Measurements from ENCODE around the gene SHISA9.

The SHISA9 gene

DNA sequence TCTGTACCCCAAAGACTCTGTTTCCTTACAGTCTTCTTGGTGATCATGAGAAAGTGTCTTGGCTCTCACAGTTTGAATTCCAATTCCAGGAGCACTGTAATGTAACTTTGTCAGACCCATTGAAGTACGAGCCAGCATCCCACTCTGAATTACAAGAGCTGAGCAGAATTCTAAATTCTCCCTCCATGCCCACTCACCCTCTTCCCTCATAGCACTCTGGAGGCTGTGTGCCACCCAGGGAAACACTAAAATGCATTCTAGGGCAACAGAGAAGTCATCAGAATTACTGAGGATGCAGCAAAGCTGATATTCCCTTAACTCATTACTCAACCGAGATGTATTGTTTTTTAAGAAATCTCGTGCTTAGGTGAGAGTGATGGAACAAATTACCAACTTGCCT, 154.1 kb downstream of the SHISA9 start:
- TF ChIP-seq, protein P1, sequence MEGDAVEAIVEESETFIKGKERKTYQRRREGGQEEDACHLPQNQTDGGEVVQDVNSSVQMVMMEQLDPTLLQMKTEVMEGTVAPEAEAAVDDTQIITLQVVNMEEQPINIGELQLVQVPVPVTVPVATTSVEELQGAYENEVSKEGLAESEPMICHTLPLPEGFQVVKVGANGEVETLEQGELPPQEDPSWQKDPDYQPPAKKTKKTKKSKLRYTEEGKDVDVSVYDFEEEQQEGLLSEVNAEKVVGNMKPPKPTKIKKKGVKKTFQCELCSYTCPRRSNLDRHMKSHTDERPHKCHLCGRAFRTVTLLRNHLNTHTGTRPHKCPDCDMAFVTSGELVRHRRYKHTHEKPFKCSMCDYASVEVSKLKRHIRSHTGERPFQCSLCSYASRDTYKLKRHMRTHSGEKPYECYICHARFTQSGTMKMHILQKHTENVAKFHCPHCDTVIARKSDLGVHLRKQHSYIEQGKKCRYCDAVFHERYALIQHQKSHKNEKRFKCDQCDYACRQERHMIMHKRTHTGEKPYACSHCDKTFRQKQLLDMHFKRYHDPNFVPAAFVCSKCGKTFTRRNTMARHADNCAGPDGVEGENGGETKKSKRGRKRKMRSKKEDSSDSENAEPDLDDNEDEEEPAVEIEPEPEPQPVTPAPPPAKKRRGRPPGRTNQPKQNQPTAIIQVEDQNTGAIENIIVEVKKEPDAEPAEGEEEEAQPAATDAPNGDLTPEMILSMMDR (IDR thresholded peaks at IDR 0.05; ENCODE audit: low read depth, low read length, missing control alignments) = no peak
- no peak overlapping the region for H3K4me3 ChIP-seq (replicated peaks; ENCODE audit: low read depth, low read length)
- no peak for DNase-seq (ENCODE audit: extremely low read depth, low read depth)

DNA sequence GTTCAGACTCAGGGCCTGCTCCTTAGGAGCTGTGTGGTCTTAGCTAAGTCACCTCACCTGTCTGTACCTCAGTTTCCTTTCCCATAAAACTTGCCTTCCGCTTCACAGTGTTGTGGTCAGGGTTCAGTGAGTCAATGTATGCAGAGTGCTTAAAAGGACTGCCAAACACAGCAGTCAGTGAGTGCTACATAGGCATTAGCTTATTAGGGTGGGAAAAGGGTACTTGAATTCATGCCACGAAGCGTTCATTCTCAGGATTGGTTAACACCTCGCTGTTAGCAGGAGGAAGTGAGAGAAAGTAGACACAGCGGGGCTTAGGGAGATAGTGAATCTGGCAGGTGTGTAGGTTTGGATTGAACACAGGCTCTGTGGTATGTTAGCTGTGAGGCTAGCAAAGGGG, 155.2 kb downstream of the SHISA9 start:
- H3K4me3 ChIP-seq (replicated peaks; ENCODE audit: low read depth, low read length) = no peak overlapping the region
- no peak for DNase-seq (ENCODE audit: extremely low read depth, low read depth)
- TF ChIP-seq, protein P1 (IDR thresholded peaks at IDR 0.05; ENCODE audit: low read depth, low read length, missing control alignments) = no peak

DNA sequence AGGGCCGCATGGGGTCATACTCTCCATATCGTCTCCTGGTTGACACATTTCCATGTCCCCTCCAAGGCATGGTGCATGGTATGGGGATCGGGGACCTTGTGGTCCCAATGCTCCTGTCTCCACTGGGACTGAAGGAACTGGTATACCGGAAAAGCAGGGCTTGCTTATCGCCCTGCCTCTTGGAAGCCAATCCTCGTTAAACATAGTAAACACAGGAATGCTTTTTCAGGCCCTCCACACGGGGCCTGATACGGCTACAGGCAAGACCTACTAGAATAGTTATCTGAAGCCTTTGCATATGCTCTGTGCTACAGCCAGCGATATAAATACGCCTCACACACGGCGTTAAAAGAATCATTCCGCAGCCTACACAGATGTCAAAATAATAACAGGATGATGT, 159.5 kb downstream of the SHISA9 start:
- DNase-seq (ENCODE audit: extremely low read depth, low read depth) = no peak
- H3K4me3 ChIP-seq (replicated peaks; ENCODE audit: low read depth, low read length) = no peak overlapping the region
- TF ChIP-seq, protein P1 (IDR thresholded peaks at IDR 0.05; ENCODE audit: low read depth, low read length, missing control alignments) = no peak

DNA sequence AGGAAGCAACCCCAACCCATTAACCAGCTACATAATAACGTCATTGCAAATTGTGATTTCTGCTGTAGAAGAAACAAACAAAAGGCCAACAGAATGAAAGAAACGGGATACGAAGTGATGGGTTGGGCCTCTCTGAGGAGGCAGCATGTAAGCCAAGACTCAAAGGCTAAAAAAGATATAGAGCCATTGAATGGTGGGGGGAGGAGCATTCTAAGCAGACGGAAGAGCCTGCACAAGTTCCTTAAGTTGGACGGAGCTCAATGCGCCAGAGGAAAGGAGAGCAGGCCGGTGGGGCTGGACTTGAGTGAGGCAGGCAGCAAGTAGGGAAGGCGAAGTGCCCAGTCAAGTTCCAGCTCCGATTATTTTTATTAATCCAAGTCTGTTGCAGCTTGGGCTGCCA, 160.3 kb downstream of the SHISA9 start:
- TF ChIP-seq, protein P1 (IDR thresholded peaks at IDR 0.05; ENCODE audit: low read depth, low read length, missing control alignments) = no peak
- no peak overlapping the region for H3K4me3 ChIP-seq (replicated peaks; ENCODE audit: low read depth, low read length)
- no peak for DNase-seq (ENCODE audit: extremely low read depth, low read depth)

DNA sequence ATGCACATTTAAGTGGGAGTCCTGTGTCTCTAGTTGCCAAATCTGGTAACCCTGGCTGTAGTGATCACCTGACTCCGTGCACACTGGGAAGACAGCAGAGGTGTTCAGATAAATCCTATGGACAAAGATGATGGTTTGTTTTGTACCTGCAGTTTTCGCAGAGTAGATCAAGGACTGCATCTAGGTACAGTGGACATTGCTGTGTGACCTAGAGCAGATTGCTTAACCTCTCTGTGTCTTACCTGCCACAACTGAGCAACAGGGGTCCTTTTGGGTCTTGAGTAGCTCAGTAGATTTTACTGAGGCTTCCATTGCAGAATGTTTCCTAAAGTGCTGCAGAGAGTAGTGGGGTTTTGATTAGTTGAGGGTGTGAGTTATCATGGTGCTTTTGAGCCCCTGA, 160.8 kb downstream of the SHISA9 start:
- H3K4me3 ChIP-seq (replicated peaks; ENCODE audit: low read depth, low read length) = no peak overlapping the region
- TF ChIP-seq, protein P1 (IDR thresholded peaks at IDR 0.05; ENCODE audit: low read depth, low read length, missing control alignments) = no peak

DNA sequence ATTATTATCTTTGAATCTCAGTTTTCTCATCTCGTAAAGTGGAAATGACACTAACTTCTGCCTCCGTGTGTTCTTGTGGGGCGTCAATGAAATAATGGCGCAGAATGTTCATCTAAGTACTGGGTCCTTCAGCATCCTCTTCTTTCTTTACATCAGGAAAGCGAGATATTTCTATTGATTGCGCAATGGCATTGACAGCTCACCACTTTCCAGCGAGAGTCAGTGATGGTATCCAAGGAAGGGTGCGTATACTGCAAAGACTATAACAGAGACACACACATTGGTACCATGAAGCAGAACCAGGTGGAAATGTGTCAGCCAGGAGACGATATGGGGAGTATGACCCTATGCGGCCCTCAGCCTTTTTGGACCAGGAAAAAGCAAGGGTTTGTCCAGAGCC, 162.1 kb downstream of the SHISA9 start:
- DNase-seq (ENCODE audit: extremely low read depth, low read depth) = no peak
- TF ChIP-seq, protein P1 (IDR thresholded peaks at IDR 0.05; ENCODE audit: low read depth, low read length, missing control alignments) = no peak
- H3K4me3 ChIP-seq (replicated peaks; ENCODE audit: low read depth, low read length) = no peak overlapping the region

More for the DNA sequence above, 160.8 kb downstream of the SHISA9 start:
- DNase-seq (ENCODE audit: extremely low read depth, low read depth) = no peak

DNA sequence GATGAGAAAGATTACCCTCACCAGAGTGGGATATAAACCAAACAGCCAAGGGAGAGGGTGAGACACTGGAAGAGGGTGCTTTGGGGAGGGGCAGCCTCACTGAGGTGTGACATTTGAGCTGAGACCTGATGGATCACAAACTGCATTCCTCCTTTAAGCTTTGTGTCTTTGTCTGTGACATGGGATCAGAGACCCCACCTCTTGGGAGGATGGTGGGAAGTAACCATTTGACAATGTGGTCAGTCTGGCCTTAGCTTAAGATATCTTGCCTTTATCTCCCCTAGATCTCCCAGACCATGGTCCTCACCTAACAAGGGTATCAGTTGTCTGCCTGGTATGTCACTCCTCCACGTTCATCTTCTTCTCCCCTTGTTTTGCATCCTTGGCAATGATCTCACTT, 163.4 kb downstream of the SHISA9 start:
- no peak for DNase-seq (ENCODE audit: extremely low read depth, low read depth)
- no peak overlapping the region for H3K4me3 ChIP-seq (replicated peaks; ENCODE audit: low read depth, low read length)
- TF ChIP-seq, protein P1 (IDR thresholded peaks at IDR 0.05; ENCODE audit: low read depth, low read length, missing control alignments) = no peak

Measured in HFF-Myc (cell line).